Activated T-helper 17 cell treated with anti-CD3 and anti-CD28 coated beads, Interleukin-2, amount 50 U/mL, for 72 hours (primary cell): ENCODE data around the gene MDGA2. TPM values are rescaled to one million over a fixed set of nuclear protein-coding genes. Genes with fewer than 3 reads are reported as not detected.

Experiments used
- ATAC-seq: fragments of 150-1000 bp; cut with Tn5 transposase; replicated peaks from 2 replicates; pipeline ENCODE4 v1.10.0; 2021; ENCODE audit warnings: mild to moderate bottlenecking, moderate library complexity
- H3K27ac Mint-ChIP-seq: one replicate; pipeline ENCODE4 v1.8.0; 2022; ENCODE audit warnings: mixed read lengths
- H3K27me3 Mint-ChIP-seq: one replicate; pipeline ENCODE4 v1.8.0; 2022; ENCODE audit warnings: mixed read lengths
- H3K36me3 Mint-ChIP-seq: one replicate; pipeline ENCODE4 v1.8.0; 2022; ENCODE audit warnings: low read depth, mild to moderate bottlenecking, mixed read lengths
- H3K4me1 Mint-ChIP-seq: one replicate; pipeline ENCODE4 v1.8.0; 2022; ENCODE audit warnings: mixed read lengths
- H3K4me3 Mint-ChIP-seq: one replicate; pipeline ENCODE4 v1.8.0; 2022; ENCODE audit warnings: mild to moderate bottlenecking, mixed read lengths
- H3K9me3 Mint-ChIP-seq: one replicate; pipeline ENCODE4 v1.8.0; 2022; ENCODE audit warnings: mixed read lengths
- total RNA-seq, 2 donors: library from RNA; stranded (reverse); gene quantifications; one replicate each; pipeline ENCODE4 v1.2.3, GENCODE V29; 2022

MDGA2 gene
- total RNA-seq, 2 donors from 2014 or later = not detected

DNA sequence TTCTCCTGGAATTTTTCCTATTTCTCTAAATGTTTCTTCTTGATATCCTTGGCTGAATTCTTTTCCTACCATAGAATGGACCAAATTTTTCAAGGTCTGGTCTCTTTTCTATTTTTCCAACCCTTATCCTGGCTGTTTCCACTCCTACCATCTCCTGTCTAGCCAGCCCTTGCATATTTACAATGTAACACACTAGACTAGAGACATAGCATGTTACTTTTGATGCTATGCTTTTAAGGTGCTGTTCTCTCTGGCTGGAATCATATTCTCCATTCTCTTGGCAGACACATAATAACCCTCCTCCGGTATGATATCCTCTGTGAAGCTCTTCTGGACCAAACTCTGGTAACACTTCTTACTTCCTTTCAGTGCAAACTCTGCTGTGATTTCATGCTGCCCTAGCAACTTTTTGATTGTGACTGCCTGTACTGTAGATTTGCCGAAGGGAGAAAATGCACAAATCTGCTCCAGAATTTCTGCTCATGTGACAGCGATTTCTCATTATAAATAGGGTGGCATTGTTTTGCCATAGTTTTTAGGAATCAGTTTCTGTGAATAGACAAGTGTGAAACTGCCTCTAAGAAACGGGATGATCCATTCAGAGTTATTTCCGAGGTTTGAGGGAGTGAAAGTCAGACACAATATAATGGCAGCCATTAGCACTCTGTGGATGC lies 284.4 kb downstream of the MDGA2 start:
- Mint-ChIP-seq H3K27me3 (no peaks in the 10 kb centered on the region), H3K27ac (no peak overlapping the region), H3K4me1 (no peaks in the 10 kb centered on the region), H3K9me3 (peaks cover 10% of the 10 kb centered on the region), H3K36me3 (no peaks in the 10 kb centered on the region), H3K4me3 (no peak overlapping the region)
- no peak for ATAC-seq

DNA sequence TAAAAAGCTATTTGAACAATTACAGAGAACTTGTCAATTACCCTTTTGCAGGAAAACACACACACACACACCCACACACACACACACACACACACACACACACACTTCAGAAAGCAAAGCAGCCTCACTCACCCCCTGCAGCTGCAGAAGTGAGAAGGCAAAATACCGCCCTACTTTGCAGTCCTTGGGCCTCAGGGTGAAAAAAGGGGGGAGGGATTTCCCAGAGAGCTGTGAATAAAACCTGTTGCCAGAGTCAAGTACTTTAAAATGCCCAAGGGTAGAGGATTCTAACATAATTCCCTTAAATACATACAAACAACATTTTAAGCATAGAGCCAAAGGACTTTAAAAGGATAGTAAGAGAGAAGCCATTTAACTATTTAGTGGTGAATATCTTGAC lies 285.9 kb downstream of the MDGA2 start:
- ATAC-seq = no peak
- Mint-ChIP-seq H3K27ac (no peak overlapping the region), H3K9me3 (peaks cover 10% of the 10 kb centered on the region), H3K4me3 (no peak overlapping the region), H3K36me3 (no peaks in the 10 kb centered on the region), H3K4me1 (no peaks in the 10 kb centered on the region), H3K27me3 (no peaks in the 10 kb centered on the region)

DNA sequence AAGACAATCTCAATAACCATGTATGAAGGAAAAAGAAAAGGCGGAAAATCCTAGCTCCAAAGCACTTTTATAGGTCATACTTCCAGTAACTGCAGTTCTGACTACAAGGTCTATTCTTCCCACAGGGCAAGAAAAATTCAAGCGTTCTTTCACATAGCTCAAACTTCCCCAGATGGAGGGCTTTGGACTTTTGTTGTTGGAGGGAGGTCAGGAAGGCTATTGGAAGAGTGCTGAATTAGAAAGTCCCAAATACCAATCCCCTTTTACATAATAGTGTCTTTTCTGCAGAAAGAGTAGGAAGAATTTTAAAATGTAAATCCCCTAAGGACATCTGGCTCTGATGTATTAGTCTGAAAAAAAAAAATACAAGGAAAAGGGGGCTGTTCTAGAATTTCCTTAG lies 309.4 kb downstream of the MDGA2 start:
- no peaks in the 10 kb centered on the region for H3K9me3 Mint-ChIP-seq
- no peaks in the 10 kb centered on the region for H3K36me3 Mint-ChIP-seq
- H3K4me1 Mint-ChIP-seq = no peaks in the 10 kb centered on the region
- H3K4me3 Mint-ChIP-seq = no peak overlapping the region
- H3K27me3 Mint-ChIP-seq = no peaks in the 10 kb centered on the region
- H3K27ac Mint-ChIP-seq = no peak overlapping the region
- ATAC-seq = no peak

DNA sequence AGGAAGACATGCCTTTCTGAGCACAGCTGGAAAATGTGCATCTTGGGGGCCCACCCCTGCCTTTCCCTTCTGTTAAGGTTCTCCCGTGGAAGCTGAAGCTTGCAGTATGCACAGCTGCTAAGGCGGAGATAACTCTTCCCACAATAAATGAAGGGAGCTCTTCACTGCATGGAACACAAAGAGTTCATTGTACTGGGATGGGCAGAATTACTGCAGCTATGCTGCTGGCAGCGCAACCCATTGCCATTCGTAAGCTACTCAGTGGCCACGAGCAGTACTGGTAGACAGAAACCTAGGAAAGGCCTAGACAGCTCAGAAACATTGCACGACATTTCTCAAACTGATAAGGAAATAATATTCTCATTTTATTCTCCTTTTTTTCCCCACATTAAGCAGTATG lies 310.2 kb downstream of the MDGA2 start:
- Mint-ChIP-seq H3K27me3 (no peaks in the 10 kb centered on the region), H3K36me3 (no peaks in the 10 kb centered on the region)
- ATAC-seq = no peak

DNA sequence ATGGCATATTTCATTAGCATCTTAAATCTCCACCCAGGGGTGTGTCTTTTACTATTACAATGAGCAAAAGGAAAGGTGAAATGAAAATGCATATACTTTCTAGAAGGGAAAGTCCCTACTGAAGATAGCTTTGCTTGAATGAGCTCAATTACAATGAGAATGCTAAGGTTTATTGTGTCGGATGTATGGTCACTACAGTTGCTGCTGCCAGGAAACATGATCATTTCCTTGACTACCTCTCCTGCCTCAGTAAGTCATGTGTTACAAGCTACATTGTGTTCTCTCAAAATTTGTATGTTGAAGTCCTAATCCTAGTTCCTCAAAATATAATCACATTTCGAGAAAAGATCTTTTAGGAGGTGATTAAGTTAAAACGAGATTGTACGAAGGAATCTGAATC lies 322.2 kb downstream of the MDGA2 start:
- Mint-ChIP-seq H3K27me3 (no peaks in the 10 kb centered on the region), H3K4me1 (no peaks in the 10 kb centered on the region), H3K36me3 (no peaks in the 10 kb centered on the region), H3K4me3 (no peak overlapping the region), H3K27ac (no peak overlapping the region), H3K9me3 (peaks cover 17% of the 10 kb centered on the region)
- ATAC-seq = no peak

More for the DNA sequence above, 310.2 kb downstream of the MDGA2 start:
- Mint-ChIP-seq H3K27ac (no peak overlapping the region), H3K4me1 (no peaks in the 10 kb centered on the region), H3K9me3 (no peaks in the 10 kb centered on the region), H3K4me3 (no peak overlapping the region)

DNA sequence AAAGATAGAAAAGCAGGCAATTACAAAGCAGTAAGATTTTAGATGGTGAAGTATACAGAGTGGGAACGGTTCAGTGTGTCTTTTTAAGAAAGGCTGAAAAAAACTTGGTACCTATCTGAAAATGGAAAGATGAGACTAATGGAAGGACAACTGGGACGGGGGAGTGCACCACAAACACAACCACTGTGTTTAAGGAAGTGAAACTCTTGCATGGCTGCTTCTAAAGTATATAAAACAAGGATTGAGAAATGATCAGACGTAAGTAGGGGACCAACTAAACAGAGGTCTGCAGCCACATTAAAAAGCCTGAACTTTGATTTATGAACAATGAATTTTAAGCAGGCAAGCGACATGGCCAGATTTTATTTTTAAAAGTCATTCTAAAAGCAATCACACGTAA lies 328.6 kb downstream of the MDGA2 start:
- H3K27ac Mint-ChIP-seq = no peak overlapping the region
- no peaks in the 10 kb centered on the region for H3K4me1 Mint-ChIP-seq
- no peak for ATAC-seq
- no peak overlapping the region for H3K4me3 Mint-ChIP-seq
- H3K9me3 Mint-ChIP-seq = no peaks in the 10 kb centered on the region
- H3K36me3 Mint-ChIP-seq = no peaks in the 10 kb centered on the region
- no peaks in the 10 kb centered on the region for H3K27me3 Mint-ChIP-seq

DNA sequence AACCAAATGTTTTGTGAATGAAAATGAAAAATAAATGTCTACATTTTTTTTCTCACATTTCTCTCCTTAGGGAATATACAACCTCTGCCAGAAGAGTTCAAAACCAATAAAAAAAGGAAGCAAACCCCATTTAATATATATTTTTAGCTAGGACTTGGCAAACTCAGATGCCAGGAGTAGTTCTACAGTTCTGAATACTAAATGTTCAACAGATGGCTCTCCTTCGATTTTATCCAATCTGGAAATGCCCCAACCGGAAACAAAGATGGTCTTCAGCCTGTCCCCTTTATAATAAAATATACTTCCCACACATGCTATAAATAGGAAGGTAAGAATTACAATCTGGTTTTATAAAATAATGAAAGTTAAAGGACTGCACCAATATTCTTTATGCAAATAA lies 330.4 kb downstream of the MDGA2 start:
- no peak overlapping the region for H3K4me3 Mint-ChIP-seq
- H3K27ac Mint-ChIP-seq = no peak overlapping the region
- no peaks in the 10 kb centered on the region for H3K36me3 Mint-ChIP-seq
- no peak for ATAC-seq
- no peaks in the 10 kb centered on the region for H3K27me3 Mint-ChIP-seq
- H3K9me3 Mint-ChIP-seq = no peaks in the 10 kb centered on the region
- H3K4me1 Mint-ChIP-seq = no peaks in the 10 kb centered on the region

DNA sequence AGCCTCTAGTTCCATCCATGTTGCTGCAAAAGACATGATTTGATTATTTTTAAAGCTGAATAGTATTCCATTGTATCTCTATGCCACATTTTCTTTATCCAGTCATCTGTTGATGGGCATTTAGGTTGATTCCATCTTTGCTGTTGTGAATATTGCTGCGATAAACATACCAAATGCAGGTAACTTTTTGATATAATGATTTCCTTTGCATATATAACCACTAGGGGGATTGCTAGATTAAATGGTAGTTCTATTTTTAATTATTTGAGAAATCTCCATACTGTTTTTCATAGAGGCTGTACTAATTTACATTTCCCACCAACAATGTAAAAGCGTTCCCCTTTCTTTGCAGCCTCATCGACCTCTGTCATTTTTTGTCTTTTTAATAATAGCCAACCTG lies 342.5 kb downstream of the MDGA2 start:
- Mint-ChIP-seq H3K4me3 (no peak overlapping the region), H3K27me3 (no peaks in the 10 kb centered on the region)

DNA sequence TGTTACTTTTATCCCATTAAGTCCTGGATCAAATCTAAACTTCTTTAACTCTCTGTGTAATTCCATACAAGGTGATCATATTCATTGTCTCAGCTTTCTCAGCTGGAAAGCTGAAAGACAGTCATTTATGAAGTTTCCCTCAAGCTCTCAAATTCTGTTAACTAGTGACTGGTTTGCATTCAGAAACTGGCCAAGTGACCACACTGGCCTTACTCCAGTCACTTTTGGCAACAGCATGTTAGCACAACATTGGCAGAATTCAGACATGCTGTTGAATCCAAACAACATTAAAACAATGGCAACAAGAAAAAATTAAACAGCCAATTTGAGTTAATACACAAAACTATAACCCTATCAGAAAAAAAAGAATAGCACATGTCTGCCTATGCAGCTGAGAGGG lies 343.3 kb downstream of the MDGA2 start:
- ATAC-seq = no peak
- H3K9me3 Mint-ChIP-seq = peaks cover 9% of the 10 kb centered on the region
- H3K27ac Mint-ChIP-seq = no peak overlapping the region
- no peaks in the 10 kb centered on the region for H3K36me3 Mint-ChIP-seq
- H3K4me3 Mint-ChIP-seq = no peak overlapping the region
- H3K27me3 Mint-ChIP-seq = no peaks in the 10 kb centered on the region
- H3K4me1 Mint-ChIP-seq = no peaks in the 10 kb centered on the region

More for the DNA sequence above, 342.5 kb downstream of the MDGA2 start:
- peaks cover 7% of the 10 kb centered on the region for H3K9me3 Mint-ChIP-seq
- no peaks in the 10 kb centered on the region for H3K4me1 Mint-ChIP-seq
- no peak overlapping the region for H3K27ac Mint-ChIP-seq
- H3K36me3 Mint-ChIP-seq = no peaks in the 10 kb centered on the region
- no peak for ATAC-seq

DNA sequence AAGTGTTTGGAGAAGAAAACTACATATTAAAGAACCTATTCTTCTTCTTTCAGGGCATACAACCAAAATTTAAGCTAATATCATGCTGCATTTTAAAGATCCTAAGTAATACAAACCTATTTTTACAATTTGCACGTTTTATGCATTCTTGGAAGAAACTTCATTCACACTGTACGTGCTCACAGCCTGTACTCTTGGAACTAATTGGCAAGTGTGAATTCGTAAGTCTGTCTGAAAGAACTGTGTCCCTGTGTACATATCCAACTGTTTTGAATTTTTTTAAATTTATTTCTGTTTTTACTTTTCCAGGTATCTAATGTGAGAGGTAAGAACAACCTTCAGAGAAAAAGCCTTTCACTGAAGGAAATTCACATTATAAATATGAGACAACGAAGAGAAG lies 347.0 kb downstream of the MDGA2 start:
- no peak overlapping the region for H3K27ac Mint-ChIP-seq
- H3K4me1 Mint-ChIP-seq = no peaks in the 10 kb centered on the region
- ATAC-seq = no peak
- no peaks in the 10 kb centered on the region for H3K27me3 Mint-ChIP-seq
- no peaks in the 10 kb centered on the region for H3K36me3 Mint-ChIP-seq
- H3K4me3 Mint-ChIP-seq = no peak overlapping the region
- peaks cover 7% of the 10 kb centered on the region for H3K9me3 Mint-ChIP-seq

DNA sequence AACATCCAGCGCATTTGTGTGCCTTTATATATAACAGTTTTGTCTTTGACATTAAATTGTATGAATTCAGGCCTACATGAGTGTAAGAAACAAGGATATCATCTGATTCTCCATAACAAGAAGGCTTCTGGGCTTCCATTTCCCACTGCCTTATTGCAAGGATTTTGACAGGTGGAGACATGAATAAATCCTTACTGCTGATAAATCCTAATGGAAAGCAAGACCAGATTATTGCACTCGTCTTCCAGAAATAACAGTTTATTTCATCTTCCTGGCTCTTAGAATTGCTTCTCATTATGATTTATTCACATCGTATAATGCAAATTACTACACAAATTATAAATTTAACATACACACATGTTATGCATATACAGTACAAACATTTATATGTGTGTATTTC lies 348.1 kb downstream of the MDGA2 start:
- no peak overlapping the region for H3K4me3 Mint-ChIP-seq
- no peak for ATAC-seq
- no peaks in the 10 kb centered on the region for H3K27me3 Mint-ChIP-seq
- H3K9me3 Mint-ChIP-seq = peaks cover 7% of the 10 kb centered on the region
- H3K4me1 Mint-ChIP-seq = no peaks in the 10 kb centered on the region
- H3K27ac Mint-ChIP-seq = no peak overlapping the region
- H3K36me3 Mint-ChIP-seq = no peaks in the 10 kb centered on the region

DNA sequence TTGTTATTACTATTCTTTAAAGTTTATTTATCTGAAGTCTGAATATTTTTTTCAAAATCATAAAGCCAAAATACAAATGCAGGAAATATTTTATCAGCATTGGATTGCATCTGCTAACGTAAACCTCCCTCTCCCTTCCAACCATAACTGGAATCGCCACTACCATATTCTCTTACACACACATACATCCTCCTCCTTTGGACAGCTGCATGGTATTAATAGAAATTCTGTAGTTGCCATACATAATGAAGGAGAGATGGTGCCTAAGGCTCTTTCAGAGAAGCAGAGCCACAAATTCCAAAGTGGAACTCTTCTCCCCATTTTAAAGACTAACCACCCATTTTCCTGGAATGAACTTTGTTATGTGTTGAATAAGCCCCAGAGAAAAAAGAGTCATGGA lies 352.7 kb downstream of the MDGA2 start:
- no peak overlapping the region for H3K4me3 Mint-ChIP-seq
- no peaks in the 10 kb centered on the region for H3K36me3 Mint-ChIP-seq
- no peak for ATAC-seq
- H3K4me1 Mint-ChIP-seq = no peaks in the 10 kb centered on the region
- H3K27me3 Mint-ChIP-seq = no peaks in the 10 kb centered on the region
- H3K9me3 Mint-ChIP-seq = peaks cover 10% of the 10 kb centered on the region
- H3K27ac Mint-ChIP-seq = no peak overlapping the region

DNA sequence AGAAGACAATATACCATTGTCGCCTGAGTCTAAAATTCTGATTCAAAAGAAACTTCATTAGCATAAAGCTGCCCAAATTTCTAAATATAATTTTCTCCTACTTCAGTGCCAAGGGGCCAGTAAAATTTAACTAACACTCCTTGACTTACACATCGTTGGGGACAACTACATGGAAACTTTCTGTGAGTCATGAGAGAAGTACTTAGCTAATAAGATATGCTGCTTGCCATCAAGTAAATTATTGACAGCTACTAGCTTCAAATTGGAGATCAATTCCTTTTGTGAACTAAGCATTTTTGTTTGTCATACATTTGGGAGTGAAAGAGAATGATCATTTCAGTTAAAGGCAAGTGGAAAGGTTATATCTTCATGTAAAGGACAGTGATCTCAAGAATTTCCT lies 373.3 kb downstream of the MDGA2 start:
- no peak for ATAC-seq
- Mint-ChIP-seq H3K4me3 (no peak overlapping the region), H3K4me1 (no peaks in the 10 kb centered on the region), H3K9me3 (peaks cover 6% of the 10 kb centered on the region), H3K27me3 (no peaks in the 10 kb centered on the region), H3K27ac (no peak overlapping the region), H3K36me3 (no peaks in the 10 kb centered on the region)

DNA sequence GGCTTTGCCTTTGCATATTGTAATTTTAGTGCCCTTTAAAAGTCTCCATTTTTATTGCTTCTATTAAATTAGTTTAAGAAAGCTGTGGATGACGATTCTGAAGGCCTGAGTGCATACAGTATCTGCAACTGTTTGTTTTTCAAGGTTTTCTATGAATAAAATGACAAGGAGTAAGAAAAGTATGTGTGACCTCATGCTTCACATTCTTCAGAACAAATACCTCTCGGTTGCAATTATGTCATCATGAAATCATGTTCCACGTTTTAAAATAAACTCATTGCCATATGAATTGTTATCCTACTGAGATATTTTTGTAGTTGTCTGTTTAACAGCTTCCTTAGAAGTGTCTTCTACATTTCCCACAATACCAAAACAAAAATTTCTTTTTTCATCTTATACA lies 374.6 kb downstream of the MDGA2 start:
- H3K4me1 Mint-ChIP-seq = no peaks in the 10 kb centered on the region
- H3K9me3 Mint-ChIP-seq = peaks cover 10% of the 10 kb centered on the region
- no peak overlapping the region for H3K27ac Mint-ChIP-seq
- H3K4me3 Mint-ChIP-seq = no peak overlapping the region
- H3K36me3 Mint-ChIP-seq = no peaks in the 10 kb centered on the region
- no peaks in the 10 kb centered on the region for H3K27me3 Mint-ChIP-seq
- ATAC-seq = no peak

DNA sequence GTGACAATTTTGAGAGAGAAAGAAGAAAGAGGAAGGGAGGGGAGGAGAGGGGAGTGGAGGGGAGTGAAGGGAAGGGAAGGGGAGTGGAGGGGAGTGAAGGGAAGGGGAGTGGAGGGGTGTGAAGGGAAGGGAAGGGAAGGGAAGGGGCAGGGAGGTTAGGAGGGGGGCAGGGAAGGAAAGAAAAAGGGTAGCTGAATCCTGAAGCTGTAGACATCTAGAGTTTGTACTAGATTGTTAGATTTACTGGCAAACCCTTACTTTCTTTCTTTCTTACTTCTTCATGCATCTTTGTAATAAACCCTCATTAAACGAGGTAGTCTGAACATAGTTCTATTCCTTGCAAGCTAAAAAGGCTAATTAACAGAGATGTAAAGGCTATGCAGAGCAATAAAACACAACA lies 378.0 kb downstream of the MDGA2 start:
- Mint-ChIP-seq H3K9me3 (peaks cover 9% of the 10 kb centered on the region), H3K4me3 (no peak overlapping the region), H3K36me3 (no peaks in the 10 kb centered on the region), H3K27me3 (no peaks in the 10 kb centered on the region), H3K27ac (no peak overlapping the region), H3K4me1 (no peaks in the 10 kb centered on the region)
- ATAC-seq = no peak

DNA sequence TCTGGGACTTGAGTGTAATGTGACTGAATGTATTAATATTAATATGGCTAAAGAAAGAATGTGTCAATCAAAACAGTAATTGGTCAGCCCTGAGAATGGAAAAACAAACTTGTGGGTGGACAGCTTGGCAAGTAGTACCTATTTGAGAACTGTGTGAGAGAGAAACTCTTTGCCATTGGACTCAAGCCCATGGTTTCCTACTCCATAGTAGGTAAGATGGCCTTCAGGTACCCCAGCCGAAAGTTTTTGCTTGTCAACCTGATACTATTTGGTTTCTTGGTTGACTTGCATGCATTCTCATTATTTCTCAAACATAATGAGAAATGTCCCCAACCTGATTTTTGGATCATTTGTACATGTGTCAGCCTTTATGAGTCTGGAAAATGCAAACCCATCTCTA lies 391.1 kb downstream of the MDGA2 start:
- H3K27me3 Mint-ChIP-seq = no peaks in the 10 kb centered on the region
- no peaks in the 10 kb centered on the region for H3K36me3 Mint-ChIP-seq
- H3K4me1 Mint-ChIP-seq = no peaks in the 10 kb centered on the region
- ATAC-seq = no peak
- H3K27ac Mint-ChIP-seq = no peak overlapping the region
- peaks cover 7% of the 10 kb centered on the region for H3K9me3 Mint-ChIP-seq
- H3K4me3 Mint-ChIP-seq = no peak overlapping the region
